K562 (cell line): ENCODE measurements around the gene MED15. TPM values are rescaled to one million over a fixed set of nuclear protein-coding genes. Genes with fewer than 3 reads are reported as not detected.
A peak's percentile ranks its signal among the peaks of the same experiment; 100 is the strongest.

Experiments used
- ARNT ChIP-seq, 2 experiments: fragments of 450-650 bp; IDR thresholded peaks; 2 replicates each; pipeline ENCODE4 v1.6.1; 2016; ENCODE audit warnings: mild to moderate bottlenecking in 1 of 2
- CBX3 ChIP-seq, 2 experiments: IDR thresholded peaks; 1 replicate in 1 of 2; 2 replicates in 1 of 2; pipeline ENCODE4 v1.6.1; 2012; ENCODE audit warnings: inconsistent platforms in 2 of 2, low read length in 2 of 2, borderline replicate concordance in 1 of 2, control low read depth in 1 of 2
- CBX5 ChIP-seq: IDR thresholded peaks from 2 replicates; pipeline ENCODE4 v1.6.1; 2014; ENCODE audit warnings: low read depth, borderline replicate concordance
- CCNT2 ChIP-seq: IDR thresholded peaks from 2 replicates; pipeline ENCODE4 v1.6.1; 2011; ENCODE audit warnings: borderline replicate concordance, low read depth, mild to moderate bottlenecking, moderate library complexity, mixed read lengths, low read length; ENCODE audit not compliant: insufficient read length; ENCODE audit errors: extremely low read depth
- CHCHD3 ChIP-seq: fragments of 250-450 bp; sonication (Bioruptor Pico); IDR thresholded peaks from 2 replicates; pipeline ENCODE4 v2.1.2; 2022; ENCODE audit warnings: mild to moderate bottlenecking
- NCOA6 ChIP-seq: fragments of 450-650 bp; IDR thresholded peaks from 2 replicates; pipeline ENCODE4 v1.6.1; 2017; ENCODE audit warnings: mild to moderate bottlenecking
- OTX1 ChIP-seq: fragments of 450-650 bp; formaldehyde crosslinking; IDR thresholded peaks from 2 replicates; pipeline ENCODE4 v1.4.0; 2022; ENCODE audit warnings: mild to moderate bottlenecking
- PYGO2 ChIP-seq: fragments of 450-650 bp; IDR thresholded peaks from 2 replicates; pipeline ENCODE4 v1.6.1; 2016; ENCODE audit warnings: mild to moderate bottlenecking, missing genetic modification characterization, moderate library complexity, missing compliant biosample characterization
- RBFOX2 ChIP-seq: fragments of 200-400 bp; formaldehyde crosslinking; IDR thresholded peaks from 2 replicates; pipeline ENCODE4 v1.6.1; 2017; ENCODE audit warnings: low read depth, mild to moderate bottlenecking, low read length, moderate library complexity
- SIX5 ChIP-seq, 2 experiments: IDR thresholded peaks; 2 replicates each; pipeline ENCODE4 v1.6.1; 2011; ENCODE audit warnings: low read length in 2 of 2, borderline replicate concordance in 1 of 2, low read depth in 1 of 2, mild to moderate bottlenecking in 1 of 2, moderate library complexity in 1 of 2; ENCODE audit not compliant: insufficient read depth in 1 of 2
- TEAD1 ChIP-seq, 2 experiments: fragments of 450-650 bp in 1 of 2; sonication (generic) in 1 of 2; formaldehyde crosslinking; IDR thresholded peaks; 2 replicates each; pipeline versions ENCODE4 v1.4.0 to v1.8.0; 2020 to 2022; ENCODE audit warnings: mild to moderate bottlenecking in 2 of 2, missing genetic modification reagents in 1 of 2
- ZFP91 ChIP-seq: sonication (generic); formaldehyde crosslinking; IDR thresholded peaks from 2 replicates; pipeline ENCODE4 v1.8.0; 2022; ENCODE audit warnings: mild to moderate bottlenecking, missing genetic modification reagents
- ZNF23 ChIP-seq: fragments of 250-450 bp; sonication (Bioruptor Pico); IDR thresholded peaks from 2 replicates; pipeline ENCODE4 v1.4.0; 2020; ENCODE audit warnings: mild to moderate bottlenecking
- ZNF444 ChIP-seq: fragments of 250-450 bp; sonication (Bioruptor Pico); IDR thresholded peaks from 2 replicates; pipeline ENCODE4 v1.4.0; 2020; ENCODE audit warnings: mild to moderate bottlenecking, moderate library complexity
- ZNF512 ChIP-seq: IDR thresholded peaks from 2 replicates; pipeline ENCODE4 v1.6.1; 2016; ENCODE audit warnings: missing genetic modification characterization, missing compliant biosample characterization
- ZNF586 ChIP-seq: fragments of 450-650 bp; formaldehyde crosslinking; conservative IDR thresholded peaks from 2 replicates; pipeline ENCODE4 v1.4.0; 2020; ENCODE audit warnings: mild to moderate bottlenecking, moderate library complexity
- polyA plus RNA-seq, 8 experiments: library from polyadenylated mRNA; depleted of rRNA in 4 of 8; stranded (reverse) in 5 of 8; unstranded in 3 of 8; fragments of >200 nt; fragmentation: Nextera tagmentation in 2 of 8; fragmentation: Illumina TruSeq in 1 of 8; extraction: Ambion mirVana in 2 of 8; extraction: Trizol in 1 of 8; gene quantifications; 2 replicates each; pipeline versions ENCODE4 v1.2.1 to v1.2.3, GENCODE V29; 2011 to 2014; ENCODE audit warnings: inconsistent platforms in 1 of 8, missing spikeins in 1 of 8
- total RNA-seq, 7 experiments: library from RNA; depleted of rRNA in 6 of 7; stranded (reverse); fragments of >200 nt in 6 of 7; fragmentation: Illumina TruSeq in 2 of 7; extraction: Trizol in 2 of 7; gene quantifications; 2 replicates each; pipeline versions ENCODE4 v1.2.1 to v1.2.3, GENCODE V29; 2011 to 2021; ENCODE audit warnings: low replicate concordance in 1 of 7
- TF ChIP-seq, protein P1 (sequence below): fragments of 450-650 bp; formaldehyde crosslinking; conservative IDR thresholded peaks from 2 replicates; pipeline ENCODE4 v1.4.0; 2022; ENCODE audit warnings: mild to moderate bottlenecking, missing genetic modification characterization
- TF ChIP-seq, protein P2 (sequence below), 3 experiments: fragments of 200-800 bp in 1 of 3; fragments of 250-450 bp in 1 of 3; fragments of 450-650 bp in 1 of 3; sonication (Bioruptor Pico) in 1 of 3; sonication (Bioruptor generic) in 1 of 3; formaldehyde crosslinking in 1 of 3; IDR thresholded peaks; 2 replicates each; pipeline versions ENCODE4 v1.6.1 to v1.8.0; 2016 to 2022; ENCODE audit warnings: mild to moderate bottlenecking in 2 of 3, missing genetic modification characterization in 2 of 3, missing compliant biosample characterization in 1 of 3, moderate library complexity in 1 of 3
- TF ChIP-seq, protein P3 (sequence below): fragments of 250-450 bp; sonication (Bioruptor Pico); IDR thresholded peaks from 2 replicates; pipeline ENCODE4 v1.5.0; 2021

Gene MED15
- total and polyA plus RNA-seq, 9 of the 15 experiments (the other 6 are each of a cell fraction or from before 2014, with no cell fraction given) = 4.0 to 271 (median 60.1) TPM

GRCh38 chr22:20549232-20549841, 41.9 kb downstream of the MED15 start (continued):
- TF ChIP-seq ZNF586 (no peak), ZNF512 (no peak), RBFOX2 (no peak), CBX5 (no peak), NCOA6 (no peak), ARNT (IDR thresholded peaks at IDR 0.05) (no peak), SIX5 (IDR thresholded peaks at IDR 0.05; ENCODE audit: borderline replicate concordance in 1 of 2, insufficient read depth in 1 of 2, low read depth in 1 of 2, low read length in 2 of 2) (no peak), ZNF23 (CRISPR knock-in tag) (no peak), ZNF444 (no peak), ZFP91 (CRISPR knock-in tag) (no peak), CCNT2 (no peak), CBX3 (IDR thresholded peaks at IDR 0.05; ENCODE audit: borderline replicate concordance in 1 of 2, low read length in 2 of 2) (no peak), PYGO2 (tag) (no peak), TEAD1 (CRISPR knock-in tag; IDR thresholded peaks at IDR 0.05) (peak in 1 of 2 experiments; percentile 55; a peak in 1 of 4 replicates), OTX1 (0 out of 2 replicates have a peak, but pooled peaks have one; percentile 69), CHCHD3 (CRISPR knock-in tag) (no peak)
- TF ChIP-seq, protein P1, sequence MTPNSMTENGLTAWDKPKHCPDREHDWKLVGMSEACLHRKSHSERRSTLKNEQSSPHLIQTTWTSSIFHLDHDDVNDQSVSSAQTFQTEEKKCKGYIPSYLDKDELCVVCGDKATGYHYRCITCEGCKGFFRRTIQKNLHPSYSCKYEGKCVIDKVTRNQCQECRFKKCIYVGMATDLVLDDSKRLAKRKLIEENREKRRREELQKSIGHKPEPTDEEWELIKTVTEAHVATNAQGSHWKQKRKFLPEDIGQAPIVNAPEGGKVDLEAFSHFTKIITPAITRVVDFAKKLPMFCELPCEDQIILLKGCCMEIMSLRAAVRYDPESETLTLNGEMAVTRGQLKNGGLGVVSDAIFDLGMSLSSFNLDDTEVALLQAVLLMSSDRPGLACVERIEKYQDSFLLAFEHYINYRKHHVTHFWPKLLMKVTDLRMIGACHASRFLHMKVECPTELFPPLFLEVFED = 0 out of 2 replicates have a peak, but pooled peaks have one; percentile 39
- TF ChIP-seq, protein P2, sequence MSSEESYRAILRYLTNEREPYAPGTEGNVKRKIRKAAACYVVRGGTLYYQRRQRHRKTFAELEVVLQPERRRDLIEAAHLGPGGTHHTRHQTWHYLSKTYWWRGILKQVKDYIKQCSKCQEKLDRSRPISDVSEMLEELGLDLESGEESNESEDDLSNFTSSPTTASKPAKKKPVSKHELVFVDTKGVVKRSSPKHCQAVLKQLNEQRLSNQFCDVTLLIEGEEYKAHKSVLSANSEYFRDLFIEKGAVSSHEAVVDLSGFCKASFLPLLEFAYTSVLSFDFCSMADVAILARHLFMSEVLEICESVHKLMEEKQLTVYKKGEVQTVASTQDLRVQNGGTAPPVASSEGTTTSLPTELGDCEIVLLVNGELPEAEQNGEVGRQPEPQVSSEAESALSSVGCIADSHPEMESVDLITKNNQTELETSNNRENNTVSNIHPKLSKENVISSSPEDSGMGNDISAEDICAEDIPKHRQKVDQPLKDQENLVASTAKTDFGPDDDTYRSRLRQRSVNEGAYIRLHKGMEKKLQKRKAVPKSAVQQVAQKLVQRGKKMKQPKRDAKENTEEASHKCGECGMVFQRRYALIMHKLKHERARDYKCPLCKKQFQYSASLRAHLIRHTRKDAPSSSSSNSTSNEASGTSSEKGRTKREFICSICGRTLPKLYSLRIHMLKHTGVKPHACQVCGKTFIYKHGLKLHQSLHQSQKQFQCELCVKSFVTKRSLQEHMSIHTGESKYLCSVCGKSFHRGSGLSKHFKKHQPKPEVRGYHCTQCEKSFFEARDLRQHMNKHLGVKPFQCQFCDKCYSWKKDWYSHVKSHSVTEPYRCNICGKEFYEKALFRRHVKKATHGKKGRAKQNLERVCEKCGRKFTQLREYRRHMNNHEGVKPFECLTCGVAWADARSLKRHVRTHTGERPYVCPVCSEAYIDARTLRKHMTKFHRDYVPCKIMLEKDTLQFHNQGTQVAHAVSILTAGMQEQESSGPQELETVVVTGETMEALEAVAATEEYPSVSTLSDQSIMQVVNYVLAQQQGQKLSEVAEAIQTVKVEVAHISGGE (CRISPR knock-in tag; IDR thresholded peaks at IDR 0.05) = 0 out of 6 replicates have a peak, but pooled peaks of 1 of the 3 experiments have one; percentile 58
- TF ChIP-seq, protein P3, sequence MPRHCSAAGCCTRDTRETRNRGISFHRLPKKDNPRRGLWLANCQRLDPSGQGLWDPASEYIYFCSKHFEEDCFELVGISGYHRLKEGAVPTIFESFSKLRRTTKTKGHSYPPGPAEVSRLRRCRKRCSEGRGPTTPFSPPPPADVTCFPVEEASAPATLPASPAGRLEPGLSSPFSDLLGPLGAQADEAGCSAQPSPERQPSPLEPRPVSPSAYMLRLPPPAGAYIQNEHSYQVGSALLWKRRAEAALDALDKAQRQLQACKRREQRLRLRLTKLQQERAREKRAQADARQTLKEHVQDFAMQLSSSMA (CRISPR knock-in tag) = no peak
